PC-9 (cell line): Measurements from ENCODE around the gene HOXD11. TPM values are rescaled to one million over a fixed set of nuclear protein-coding genes. Genes with fewer than 3 reads are reported as not detected.

Source experiments
- Bru-seq: library from RNA; stranded (reverse); fragments of 400-500 nt; gene quantifications from one replicate; lab custom pipeline; 2021; lab: Mats Ljungman, UMichigan
- BruChase-seq, 2 experiments: library from RNA; stranded (reverse); fragments of 400-500 nt; gene quantifications; one replicate each; lab custom pipeline; 2021; lab: Mats Ljungman, UMichigan
- BruUV-seq: library from RNA; stranded (reverse); fragments of 400-500 nt; replicated peaks from 2 replicates; lab custom pipeline; 2021; lab: Mats Ljungman, UMichigan
- CTCF ChIA-PET: fragments of 300-600 bp; sonication (Branson Sonifier 250); formaldehyde crosslinking; loops from one replicate; lab custom pipeline; 2022; ENCODE audit warnings: antibody characterized with exemption; lab: Charles Lee
- POLR2A ChIA-PET: fragments of 300-600 bp; sonication (Branson Sonifier 250); formaldehyde crosslinking; loops from one replicate; lab custom pipeline; 2022; ENCODE audit warnings: antibody characterized with exemption; ENCODE audit not compliant: unreplicated experiment; lab: Charles Lee
- DNase-seq, 2 experiments: peaks; one replicate each; pipeline versions ENCODE4 v3.0.0 to v3.0.0-alpha.2; 2015 to 2022; ENCODE audit warnings: mixed read lengths in 1 of 2
- H2AFZ ChIP-seq: fragments of 200-600 bp; sonication (generic); 2 replicates; pipeline ENCODE4 v1.8.1; 2017; ENCODE audit warnings: antibody characterized with exemption
- H3F3A ChIP-seq: fragments of 200-600 bp; sonication (generic); 2 replicates; pipeline ENCODE4 v1.8.1; 2017; ENCODE audit warnings: antibody characterized with exemption, mild to moderate bottlenecking, low read depth; ENCODE audit not compliant: insufficient read depth
- H3K27ac ChIP-seq: fragments of 200-600 bp; sonication (generic); 2 replicates; pipeline ENCODE4 v1.6.1; 2016; ENCODE audit warnings: mixed run types
- H3K27me3 ChIP-seq: fragments of 200-600 bp; sonication (generic); 2 replicates; pipeline ENCODE4 v1.6.1; 2016; ENCODE audit warnings: low read depth, mixed run types; ENCODE audit not compliant: insufficient read depth
- H3K36me3 ChIP-seq: fragments of 200-600 bp; sonication (generic); 2 replicates; pipeline ENCODE4 v1.6.1; 2016; ENCODE audit warnings: low read depth, mixed run types
- H3K4me1 ChIP-seq: fragments of 200-600 bp; sonication (generic); replicated peaks from 2 replicates; pipeline ENCODE4 v1.6.1; 2016; ENCODE audit warnings: mixed run types; ENCODE audit not compliant: insufficient read depth
- H3K4me2 ChIP-seq: fragments of 200-600 bp; sonication (generic); 2 replicates; pipeline ENCODE4 v1.6.1; 2017; ENCODE audit warnings: mixed run types
- H3K4me3 ChIP-seq: fragments of 200-600 bp; sonication (generic); 2 replicates; pipeline ENCODE4 v1.6.1; 2016; ENCODE audit warnings: mixed run types
- H3K79me2 ChIP-seq: fragments of 200-600 bp; sonication (generic); 2 replicates; pipeline ENCODE4 v1.6.1; 2017; ENCODE audit warnings: low read depth, mixed run types
- H3K9me2 ChIP-seq: fragments of 200-600 bp; sonication (generic); 2 replicates; pipeline ENCODE4 v1.8.1; 2017; ENCODE audit warnings: mild to moderate bottlenecking; ENCODE audit not compliant: insufficient read depth
- H3K9me3 ChIP-seq: fragments of 200-600 bp; sonication (generic); 2 replicates; pipeline ENCODE4 v1.8.1; 2016; ENCODE audit warnings: low read depth; ENCODE audit not compliant: insufficient read depth
- H4K20me1 ChIP-seq: fragments of 200-600 bp; sonication (generic); 2 replicates; pipeline ENCODE4 v1.8.1; 2017; ENCODE audit not compliant: insufficient read depth
- CTCF ChIP-seq: fragments of 200-600 bp; sonication (generic); conservative IDR thresholded peaks from 2 replicates; pipeline ENCODE4 v1.6.1; 2017; ENCODE audit warnings: mixed run types, antibody characterized with exemption, mild to moderate bottlenecking, moderate library complexity
- EZH2 ChIP-seq: fragments of 200-600 bp; sonication (generic); IDR thresholded peaks from 2 replicates; pipeline ENCODE4 v1.8.0; 2017; ENCODE audit warnings: antibody characterized with exemption, low read depth
- intact Hi-C: fragments of 100-400 bp; cut with micrococcal nuclease; formaldehyde crosslinking; loops from one replicate; pipeline ENCODE4 v1.10.0; 2022; ENCODE audit not compliant: unreplicated experiment
- long read RNA-seq: library from polyadenylated mRNA; stranded (forward); transcript quantifications from one replicate; pipeline ENCODE4 v2.0.0, GENCODE V29; 2022
- total RNA-seq: library from RNA; stranded (reverse); gene quantifications from 2 replicates; pipeline ENCODE4 v1.2.3, GENCODE V29; 2021

Gene HOXD11
- not detected in 2 replicates for total RNA-seq
- Bru-seq, nascent RNA: not detected
- not detected for BruChase-seq, experiment 1, labeled RNA remaining after a 2-hour chase
- not detected for BruChase-seq, experiment 2, labeled RNA remaining after a 6-hour chase
- long read RNA-seq: 0 reads

- H3K79me2 ChIP-seq: no peaks in the 10 kb centered on the region
- no peak within 1 kb of the TSS for H3K4me3 ChIP-seq
- H3K36me3 ChIP-seq: no peaks in the 10 kb centered on the region
- CTCF ChIA-PET: interaction anchor here (1.0 kb wide), 1 partner anchor 9 kb away, joined by 7 read pairs; no protein-coding TSS in a partner anchor
- no peak within 1 kb of the TSS for H2AFZ ChIP-seq
- H3F3A ChIP-seq: no peaks in the 10 kb centered on the region
- no peak for DNase-seq
- H4K20me1 ChIP-seq: no peaks in the 10 kb centered on the region
- H3K27ac ChIP-seq: no peak within 1 kb of the TSS
- no TSS peak for BruUV-seq
- POLR2A ChIA-PET: interaction anchor here (0.8 kb wide), 1 partner anchor 1644 kb away, joined by 10 read pairs; no protein-coding TSS in a partner anchor
- H3K9me2 ChIP-seq: no peaks in the 10 kb centered on the region
- H3K9me3 ChIP-seq: no peaks in the 10 kb centered on the region
- H3K4me1 ChIP-seq: no peaks in the 10 kb centered on the region
- intact Hi-C loops: no loop called here
- TF ChIP-seq CTCF (no peak), EZH2 (no peak)
- H3K4me2 ChIP-seq: no peak within 1 kb of the TSS
- H3K27me3 ChIP-seq: peaks cover 32% of the 10 kb centered on the region
Observed at GRCh38 chr2:176106581-176107539, at the start of gene HOXD11. HOXD11 (plus strand) TSS chr2:176107280; CDS start chr2:176107356, 76 bp downstream.

GRCh38 chr2:176063958-176064357 lies 43.1 kb upstream of the HOXD11 start:
- ChIA-PET POLR2A (no interaction called here), CTCF (no interaction called here)
- Histone ChIP-seq H4K20me1 (no peaks in the 10 kb centered on the region), H3K9me2 (no peaks in the 10 kb centered on the region), H3K4me2 (no peak overlapping the region), H3K27me3 (0 out of 2 replicates have a peak, but pooled peaks cover 13% of the 10 kb centered on the region), H3K27ac (no peak overlapping the region), H2AFZ (no peak overlapping the region), H3K36me3 (no peaks in the 10 kb centered on the region), H3F3A (no peaks in the 10 kb centered on the region), H3K9me3 (no peaks in the 10 kb centered on the region), H3K4me3 (no peak overlapping the region), H3K4me1 (no peaks in the 10 kb centered on the region), H3K79me2 (no peaks in the 10 kb centered on the region)
- intact Hi-C loops: no loop called here
- DNase-seq: no peak
- no peak for TF ChIP-seq CTCF
- no peak for TF ChIP-seq EZH2
- BruUV-seq: no TSS peak

GRCh38 chr2:176066645-176067588 lies 40.2 kb upstream of the HOXD11 start:
- H3K27ac ChIP-seq: no peak overlapping the region
- H4K20me1 ChIP-seq: no peaks in the 10 kb centered on the region
- DNase-seq: no peak
- no TSS peak for BruUV-seq
- intact Hi-C loops: no loop called here
- peaks cover 17% of the 10 kb centered on the region; the same call in 1 of the 2 replicates for H3K27me3 ChIP-seq
- H3K9me2 ChIP-seq: no peaks in the 10 kb centered on the region
- no peaks in the 10 kb centered on the region for H3K36me3 ChIP-seq
- H2AFZ ChIP-seq: no peak overlapping the region
- POLR2A ChIA-PET: no interaction called here
- TF ChIP-seq CTCF (no peak), EZH2 (no peak)
- no peak overlapping the region for H3K4me2 ChIP-seq
- no peaks in the 10 kb centered on the region for H3F3A ChIP-seq
- CTCF ChIA-PET: no interaction called here
- no peak overlapping the region for H3K4me3 ChIP-seq
- no peaks in the 10 kb centered on the region for H3K9me3 ChIP-seq
- no peaks in the 10 kb centered on the region for H3K79me2 ChIP-seq
- no peaks in the 10 kb centered on the region for H3K4me1 ChIP-seq
